Fibroblast of pulmonary artery (primary cell): ENCODE results near the gene XKR8.

Experiments
- DNase-seq: peaks from one replicate; pipeline ENCODE4 v3.0.0-alpha.2; 2010; ENCODE audit warnings: low read depth
- H3K4me3 ChIP-seq: replicated peaks from 2 replicates; pipeline ENCODE4 v1.5.1; 2011; ENCODE audit warnings: low read depth, mild to moderate bottlenecking, control low read depth, low read length, moderate library complexity
- TF ChIP-seq, protein P1 (sequence below): IDR thresholded peaks from 2 replicates; pipeline ENCODE4 v1.5.1; 2011; ENCODE audit warnings: mild to moderate bottlenecking, control low read depth, low read length, inconsistent platforms; ENCODE audit errors: missing control alignments

XKR8 gene

DNA sequence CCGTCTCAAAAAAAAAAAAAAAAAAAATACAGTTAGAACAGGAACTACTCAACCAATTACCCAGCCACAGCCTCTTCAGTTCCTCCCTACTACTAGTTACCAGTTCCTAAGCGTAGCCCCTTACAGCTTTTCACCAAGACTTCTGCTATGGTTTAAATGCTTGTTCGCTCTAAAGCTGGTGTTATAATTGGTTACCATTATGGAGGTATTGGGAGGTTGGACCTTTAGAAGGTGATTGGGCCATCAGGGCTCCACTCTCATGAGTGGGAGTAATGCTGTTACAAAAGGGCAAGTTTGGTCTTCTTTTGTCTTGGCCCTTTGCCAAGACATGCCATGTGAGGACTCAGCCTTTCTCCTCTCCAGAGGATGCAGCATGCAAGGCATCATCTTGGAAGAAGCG, 28.0 kb upstream of the XKR8 start:
- TF ChIP-seq, protein P1, sequence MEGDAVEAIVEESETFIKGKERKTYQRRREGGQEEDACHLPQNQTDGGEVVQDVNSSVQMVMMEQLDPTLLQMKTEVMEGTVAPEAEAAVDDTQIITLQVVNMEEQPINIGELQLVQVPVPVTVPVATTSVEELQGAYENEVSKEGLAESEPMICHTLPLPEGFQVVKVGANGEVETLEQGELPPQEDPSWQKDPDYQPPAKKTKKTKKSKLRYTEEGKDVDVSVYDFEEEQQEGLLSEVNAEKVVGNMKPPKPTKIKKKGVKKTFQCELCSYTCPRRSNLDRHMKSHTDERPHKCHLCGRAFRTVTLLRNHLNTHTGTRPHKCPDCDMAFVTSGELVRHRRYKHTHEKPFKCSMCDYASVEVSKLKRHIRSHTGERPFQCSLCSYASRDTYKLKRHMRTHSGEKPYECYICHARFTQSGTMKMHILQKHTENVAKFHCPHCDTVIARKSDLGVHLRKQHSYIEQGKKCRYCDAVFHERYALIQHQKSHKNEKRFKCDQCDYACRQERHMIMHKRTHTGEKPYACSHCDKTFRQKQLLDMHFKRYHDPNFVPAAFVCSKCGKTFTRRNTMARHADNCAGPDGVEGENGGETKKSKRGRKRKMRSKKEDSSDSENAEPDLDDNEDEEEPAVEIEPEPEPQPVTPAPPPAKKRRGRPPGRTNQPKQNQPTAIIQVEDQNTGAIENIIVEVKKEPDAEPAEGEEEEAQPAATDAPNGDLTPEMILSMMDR, result no peak
- H3K4me3 ChIP-seq, result no peak overlapping the region
- DNase-seq, result peak; percentile 13

DNA sequence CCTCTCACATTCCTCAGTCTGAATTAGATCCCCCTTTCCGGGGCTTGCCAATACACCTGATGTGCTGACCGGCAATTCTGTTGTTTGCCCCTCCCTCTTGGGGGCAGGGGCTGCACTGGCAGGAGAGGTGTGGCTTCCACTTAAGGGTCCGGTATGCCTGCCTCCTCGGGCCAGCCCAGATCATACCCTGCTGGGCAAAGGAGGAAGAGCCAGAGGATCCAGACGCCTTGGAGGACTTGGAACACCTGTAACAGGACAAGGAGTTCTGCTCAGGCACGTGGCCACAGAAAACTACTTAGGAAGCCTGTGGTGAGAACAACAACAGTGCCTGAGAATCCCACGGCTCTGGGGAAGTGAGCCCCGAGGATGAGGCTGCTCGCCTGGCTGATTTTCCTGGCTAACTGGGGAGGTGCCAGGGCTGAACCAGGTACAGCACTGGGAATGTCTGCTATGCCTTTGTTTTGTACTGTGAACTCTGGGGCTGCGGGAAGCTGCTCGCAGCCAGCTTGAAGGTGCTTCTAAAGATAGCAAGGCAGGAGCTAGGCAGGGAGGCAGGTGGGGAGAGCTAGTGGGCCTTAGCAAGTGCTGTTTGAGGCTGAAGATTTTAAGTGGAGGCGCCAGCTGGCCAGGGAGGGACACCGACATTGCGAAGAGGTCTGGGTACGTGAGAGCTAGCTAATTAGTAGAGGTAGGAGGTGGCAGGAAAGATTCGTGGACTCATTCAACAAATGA, 24.8 kb upstream of the XKR8 start, which contains the start of gene SMPDL3B:
Gene SMPDL3B (plus strand): TSS at position 183 of the 732 bp plus-strand sequence. CDS start 184 bp downstream, at position 367.
- H3K4me3 ChIP-seq, result no peak within 1 kb of the TSS
- TF ChIP-seq, protein P1, result no peak
- DNase-seq, result no peak

DNA sequence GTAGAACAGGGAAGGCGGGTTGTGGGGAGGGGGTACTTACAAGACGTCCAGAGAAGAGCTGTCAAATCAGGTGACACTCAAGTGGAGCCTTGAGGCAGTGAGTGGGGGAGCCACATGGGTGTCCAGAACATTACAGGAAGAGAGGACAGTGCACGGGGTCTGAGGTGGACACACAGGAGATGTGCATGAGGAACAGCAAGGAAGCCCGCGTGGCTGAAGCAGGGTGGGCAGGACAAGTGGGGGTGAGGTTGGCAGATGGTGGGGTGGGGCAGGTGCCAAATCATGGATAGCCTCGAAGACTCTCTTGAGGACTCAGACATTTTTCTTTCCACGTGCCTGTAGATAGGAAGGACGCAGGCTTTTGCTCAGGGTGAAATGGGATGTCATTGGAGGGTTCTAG, 24.1 kb upstream of the XKR8 start:
- DNase-seq, result no peak
- TF ChIP-seq, protein P1, result no peak
- H3K4me3 ChIP-seq, result no peak overlapping the region

DNA sequence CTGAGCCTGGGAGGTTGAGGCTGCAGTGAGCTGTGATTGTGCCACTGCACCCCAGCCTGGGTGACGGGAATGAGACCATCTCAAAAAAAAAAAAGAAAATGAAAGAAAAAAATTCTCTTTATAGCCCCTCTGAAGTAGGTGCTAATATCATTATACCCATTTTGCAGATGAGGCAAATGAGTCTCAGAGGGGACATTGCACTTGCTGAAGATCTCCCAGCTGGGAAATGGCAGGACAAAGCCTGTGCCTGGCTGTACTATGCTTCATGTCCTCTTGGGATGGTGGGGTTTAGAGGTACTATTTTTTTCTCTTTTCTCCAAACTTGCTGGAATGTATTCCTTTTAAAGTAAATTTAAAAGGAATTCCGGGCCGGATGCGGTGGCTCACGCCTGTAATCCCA, 23.4 kb upstream of the XKR8 start:
- TF ChIP-seq, protein P1, result no peak
- H3K4me3 ChIP-seq, result no peak overlapping the region
- no peak for DNase-seq

DNA sequence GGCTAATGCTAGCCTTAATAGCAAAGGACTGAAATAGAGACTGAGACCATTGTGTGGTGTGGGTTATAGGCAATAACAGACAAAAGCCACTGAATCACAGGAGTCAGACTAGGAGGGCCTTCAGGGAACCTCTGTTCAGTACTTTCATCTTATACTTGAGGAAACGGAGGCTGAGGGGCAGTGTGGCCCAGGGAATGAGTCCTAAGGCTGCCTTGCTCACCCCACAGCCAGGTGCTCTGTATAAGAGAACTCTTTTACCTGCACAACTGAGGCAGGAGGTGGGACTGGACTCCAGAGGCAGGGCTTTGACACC, 22.3 kb upstream of the XKR8 start:
- DNase-seq, result no peak
- TF ChIP-seq, protein P1, result no peak
- no peak overlapping the region for H3K4me3 ChIP-seq

DNA sequence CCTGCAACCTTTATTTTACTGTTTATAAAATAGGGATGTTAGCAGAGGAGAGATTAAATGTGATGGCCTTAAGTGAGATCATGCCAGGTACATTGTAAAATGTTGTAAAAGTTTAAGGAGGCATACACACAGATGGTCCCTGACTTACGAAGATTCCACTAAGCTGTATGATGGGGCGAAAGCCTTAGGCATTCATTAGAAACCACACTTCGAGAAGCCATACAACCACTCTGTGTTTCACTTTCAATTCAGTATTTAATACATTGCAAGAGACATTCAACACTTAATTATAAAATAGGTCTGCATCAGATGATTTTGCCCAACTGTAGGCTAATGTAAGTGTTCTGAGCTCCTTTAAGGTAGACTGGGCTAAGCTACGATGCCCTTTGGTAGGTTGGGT, 21.3 kb upstream of the XKR8 start:
- H3K4me3 ChIP-seq, result no peak overlapping the region
- TF ChIP-seq, protein P1, result no peak

DNA sequence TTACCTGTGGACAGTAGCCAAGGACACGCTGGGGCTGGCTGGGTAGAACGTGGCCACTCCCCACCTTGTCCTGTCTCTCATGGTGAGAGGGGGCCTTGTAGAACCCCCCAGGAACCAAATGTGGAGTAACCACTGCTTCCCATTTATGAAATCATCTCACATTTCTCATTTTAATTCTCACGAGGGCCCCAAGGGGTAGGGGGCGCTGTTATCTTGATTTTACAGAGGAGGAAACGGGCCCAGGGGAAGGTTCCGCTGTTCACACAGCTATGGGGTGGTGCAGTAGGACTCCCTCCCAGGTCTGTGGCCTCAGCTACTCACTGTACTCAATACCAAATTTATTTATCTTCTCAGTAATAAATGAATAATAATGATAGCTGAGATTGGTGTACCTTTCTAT, 19.5 kb upstream of the XKR8 start:
- TF ChIP-seq, protein P1, result peak; percentile 14
- no peak overlapping the region for H3K4me3 ChIP-seq
- DNase-seq, result no peak

More for the DNA sequence above, 21.3 kb upstream of the XKR8 start:
- no peak for DNase-seq
